ENCODE results near the gene PDZD2. TPM values are rescaled to one million over a fixed set of nuclear protein-coding genes. Genes with fewer than 3 reads are reported as not detected.

PDZD2 gene
- total RNA-seq, 1 experiment from 2014 or later = 23.0 TPM

- CTCF ChIA-PET = interaction anchor here (0.6 to 1.0 kb wide), 3 partner anchors 14 to 83 kb away, joined by 3 to 4 read pairs (median 3); no protein-coding TSS in a partner anchor
These were observed 24.5 kb upstream of the PDZD2 start for GRCh38 chr5:31614151-31615020.

GRCh38 chr5:31617867-31618266 lies 21.1 kb upstream of the PDZD2 start:
- Mint-ChIP-seq H3K4me3 (ENCODE audit: unreplicated experiment) (no peak overlapping the region), H3K9me3 (ENCODE audit: unreplicated experiment) (no peaks in the 10 kb centered on the region), H3K4me1 (ENCODE audit: insufficient read depth, unreplicated experiment) (no peaks in the 10 kb centered on the region), H3K27ac (ENCODE audit: low read depth, unreplicated experiment) (no peak overlapping the region), H3K36me3 (ENCODE audit: insufficient read depth, unreplicated experiment) (no peaks in the 10 kb centered on the region), H3K27me3 (ENCODE audit: insufficient read depth, unreplicated experiment) (no peaks in the 10 kb centered on the region)
- no TSS peak for BruUV-seq (replicated peaks)
- CTCF ChIA-PET = interaction anchor here (1.3 kb wide), 1 partner anchor 19 kb away, joined by 3 read pairs; no protein-coding TSS in a partner anchor
- POLR2A ChIA-PET = no interaction called here
- no peak for TF ChIP-seq CTCF (IDR thresholded peaks at IDR 0.05; ENCODE audit: unreplicated experiment)
- intact Hi-C loops (cut with micrococcal nuclease) = no loop called here
- no peak for DNase-seq (ENCODE audit: unreplicated experiment)

More at GRCh38 chr5:31614151-31615020, 24.5 kb upstream of the PDZD2 start:
- no peak for TF ChIP-seq CTCF (IDR thresholded peaks at IDR 0.05; ENCODE audit: unreplicated experiment)
- no peak overlapping the region for H3K4me3 Mint-ChIP-seq (ENCODE audit: unreplicated experiment)
- BruUV-seq (replicated peaks) = no TSS peak
- H3K36me3 Mint-ChIP-seq (ENCODE audit: insufficient read depth, unreplicated experiment) = no peaks in the 10 kb centered on the region
- POLR2A ChIA-PET = interaction anchor here (0.7 kb wide), 1 partner anchor 194 kb away, joined by 3 read pairs; no protein-coding TSS in a partner anchor
- H3K27ac Mint-ChIP-seq (ENCODE audit: low read depth, unreplicated experiment) = no peak overlapping the region
- intact Hi-C loops (cut with micrococcal nuclease) = no loop called here
- no peaks in the 10 kb centered on the region for H3K27me3 Mint-ChIP-seq (ENCODE audit: insufficient read depth, unreplicated experiment)
- H3K4me1 Mint-ChIP-seq (ENCODE audit: insufficient read depth, unreplicated experiment) = no peaks in the 10 kb centered on the region
- no peaks in the 10 kb centered on the region for H3K9me3 Mint-ChIP-seq (ENCODE audit: unreplicated experiment)
- DNase-seq (ENCODE audit: unreplicated experiment) = no peak

- intact Hi-C loops (cut with micrococcal nuclease) = no loop called here
- no peak for DNase-seq (ENCODE audit: unreplicated experiment)
- Mint-ChIP-seq H3K36me3 (ENCODE audit: insufficient read depth, unreplicated experiment) (peaks cover 6% of the 10 kb centered on the region), H3K4me1 (ENCODE audit: insufficient read depth, unreplicated experiment) (no peaks in the 10 kb centered on the region), H3K9me3 (ENCODE audit: unreplicated experiment) (no peaks in the 10 kb centered on the region), H3K27me3 (ENCODE audit: insufficient read depth, unreplicated experiment) (no peaks in the 10 kb centered on the region), H3K4me3 (ENCODE audit: unreplicated experiment) (no peak overlapping the region), H3K27ac (ENCODE audit: low read depth, unreplicated experiment) (no peak overlapping the region)
- no peak for TF ChIP-seq CTCF (IDR thresholded peaks at IDR 0.05; ENCODE audit: unreplicated experiment)
- BruUV-seq (replicated peaks) = no TSS peak
- POLR2A ChIA-PET = no interaction called here
- CTCF ChIA-PET = interaction anchor here (1.0 kb wide), 2 partner anchors 17 to 189 kb away, joined by 3 to 4 read pairs; no protein-coding TSS in a partner anchor
These were observed 18.9 kb upstream of the PDZD2 start for GRCh38 chr5:31620026-31620425.

GRCh38 chr5:31623249-31623648 lies 15.7 kb upstream of the PDZD2 start:
- ChIA-PET POLR2A (no interaction called here), CTCF (interaction anchor here (1.4 to 2.8 kb wide), 2 partner anchors 15 to 186 kb away, joined by 4 to 10 read pairs; no protein-coding TSS in a partner anchor)
- H3K4me1 Mint-ChIP-seq (ENCODE audit: insufficient read depth, unreplicated experiment) = peaks cover 14% of the 10 kb centered on the region
- no peak for DNase-seq (ENCODE audit: unreplicated experiment)
- BruUV-seq (replicated peaks) = no TSS peak
- H3K27me3 Mint-ChIP-seq (ENCODE audit: insufficient read depth, unreplicated experiment) = no peaks in the 10 kb centered on the region
- peaks cover 6% of the 10 kb centered on the region for H3K36me3 Mint-ChIP-seq (ENCODE audit: insufficient read depth, unreplicated experiment)
- H3K27ac Mint-ChIP-seq (ENCODE audit: low read depth, unreplicated experiment) = no peak overlapping the region
- no peak for TF ChIP-seq CTCF (IDR thresholded peaks at IDR 0.05; ENCODE audit: unreplicated experiment)
- intact Hi-C loops (cut with micrococcal nuclease) = no loop called here
- H3K9me3 Mint-ChIP-seq (ENCODE audit: unreplicated experiment) = no peaks in the 10 kb centered on the region
- H3K4me3 Mint-ChIP-seq (ENCODE audit: unreplicated experiment) = no peak overlapping the region
